ENCODE measurements around the gene IRF4.

Gene IRF4

GRCh38 chr6:362924-363249 is 28.7 kb upstream of the IRF4 start:
- H3K36me3 ChIP-seq: no peaks in the 10 kb centered on the region
- H3K27ac ChIP-seq: no peak overlapping the region
- DNase-seq: no peak
- peaks cover 7% of the 10 kb centered on the region for H3K9me3 ChIP-seq (ENCODE audit: severe bottlenecking)
- TF ChIP-seq, protein P1, sequence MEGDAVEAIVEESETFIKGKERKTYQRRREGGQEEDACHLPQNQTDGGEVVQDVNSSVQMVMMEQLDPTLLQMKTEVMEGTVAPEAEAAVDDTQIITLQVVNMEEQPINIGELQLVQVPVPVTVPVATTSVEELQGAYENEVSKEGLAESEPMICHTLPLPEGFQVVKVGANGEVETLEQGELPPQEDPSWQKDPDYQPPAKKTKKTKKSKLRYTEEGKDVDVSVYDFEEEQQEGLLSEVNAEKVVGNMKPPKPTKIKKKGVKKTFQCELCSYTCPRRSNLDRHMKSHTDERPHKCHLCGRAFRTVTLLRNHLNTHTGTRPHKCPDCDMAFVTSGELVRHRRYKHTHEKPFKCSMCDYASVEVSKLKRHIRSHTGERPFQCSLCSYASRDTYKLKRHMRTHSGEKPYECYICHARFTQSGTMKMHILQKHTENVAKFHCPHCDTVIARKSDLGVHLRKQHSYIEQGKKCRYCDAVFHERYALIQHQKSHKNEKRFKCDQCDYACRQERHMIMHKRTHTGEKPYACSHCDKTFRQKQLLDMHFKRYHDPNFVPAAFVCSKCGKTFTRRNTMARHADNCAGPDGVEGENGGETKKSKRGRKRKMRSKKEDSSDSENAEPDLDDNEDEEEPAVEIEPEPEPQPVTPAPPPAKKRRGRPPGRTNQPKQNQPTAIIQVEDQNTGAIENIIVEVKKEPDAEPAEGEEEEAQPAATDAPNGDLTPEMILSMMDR (IDR thresholded peaks at IDR 0.05; ENCODE audit: low read depth, low read length): no peak
- no peak overlapping the region for H3K4me3 ChIP-seq (ENCODE audit: low read depth, low read length)
- peaks cover 69% of the 10 kb centered on the region for H3K27me3 ChIP-seq (ENCODE audit: insufficient read depth, low read depth, severe bottlenecking)

GRCh38 chr6:363291-363690 is 28.3 kb upstream of the IRF4 start:
- peaks cover 7% of the 10 kb centered on the region for H3K9me3 ChIP-seq (ENCODE audit: severe bottlenecking)
- H3K27me3 ChIP-seq (ENCODE audit: insufficient read depth, low read depth, severe bottlenecking): peaks cover 69% of the 10 kb centered on the region
- H3K4me3 ChIP-seq (ENCODE audit: low read depth, low read length): no peak overlapping the region
- no peaks in the 10 kb centered on the region for H3K36me3 ChIP-seq
- TF ChIP-seq, protein P1 (IDR thresholded peaks at IDR 0.05; ENCODE audit: low read depth, low read length): no peak
- no peak overlapping the region for H3K27ac ChIP-seq
- no peak for DNase-seq

DNA sequence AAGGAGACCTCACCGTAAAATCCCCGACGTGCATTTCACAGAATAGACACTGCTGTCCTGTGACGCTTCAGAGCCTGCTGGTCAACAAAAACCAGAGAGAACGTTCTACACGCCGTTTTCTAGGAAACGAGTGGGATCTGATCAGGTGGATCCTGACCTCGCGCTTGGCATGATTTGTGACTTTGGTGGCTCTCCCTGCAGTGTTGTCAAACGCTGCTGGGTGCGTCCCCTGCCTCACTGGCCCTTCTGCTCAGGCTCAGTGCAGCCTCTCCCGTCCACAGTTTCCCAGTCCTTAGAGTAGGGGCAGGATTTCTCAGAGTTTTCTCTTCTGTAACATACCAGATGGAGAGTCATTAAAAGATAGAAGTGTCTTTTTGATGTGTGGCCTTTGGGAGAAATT is 27.6 kb upstream of the IRF4 start:
- Histone ChIP-seq H3K27ac (no peak overlapping the region), H3K9me3 (ENCODE audit: severe bottlenecking) (peaks cover 7% of the 10 kb centered on the region), H3K4me3 (ENCODE audit: low read depth, low read length) (no peak overlapping the region), H3K27me3 (ENCODE audit: insufficient read depth, low read depth, severe bottlenecking) (peaks cover 72% of the 10 kb centered on the region), H3K36me3 (no peaks in the 10 kb centered on the region)
- TF ChIP-seq, protein P1 (IDR thresholded peaks at IDR 0.05; ENCODE audit: low read depth, low read length): no peak
- no peak for DNase-seq

- Histone ChIP-seq H3K4me3 (ENCODE audit: low read depth, low read length) (no peak overlapping the region), H3K27ac (no peak overlapping the region)
Observed at GRCh38 chr6:364609-365540, 26.7 kb upstream of the IRF4 start.

GRCh38 chr6:365835-366234 is 25.7 kb upstream of the IRF4 start:
- Histone ChIP-seq H3K9me3 (ENCODE audit: severe bottlenecking) (peaks cover 7% of the 10 kb centered on the region), H3K27me3 (ENCODE audit: insufficient read depth, low read depth, severe bottlenecking) (peaks cover 81% of the 10 kb centered on the region)

More at GRCh38 chr6:364609-365540, 26.7 kb upstream of the IRF4 start:
- no peaks in the 10 kb centered on the region for H3K36me3 ChIP-seq
- DNase-seq: no peak
- peaks cover 7% of the 10 kb centered on the region for H3K9me3 ChIP-seq (ENCODE audit: severe bottlenecking)
- peaks cover 80% of the 10 kb centered on the region for H3K27me3 ChIP-seq (ENCODE audit: insufficient read depth, low read depth, severe bottlenecking)
- TF ChIP-seq, protein P1 (IDR thresholded peaks at IDR 0.05; ENCODE audit: low read depth, low read length): no peak

More at GRCh38 chr6:365835-366234, 25.7 kb upstream of the IRF4 start:
- TF ChIP-seq, protein P1 (IDR thresholded peaks at IDR 0.05; ENCODE audit: low read depth, low read length): no peak
- no peak overlapping the region for H3K4me3 ChIP-seq (ENCODE audit: low read depth, low read length)
- DNase-seq: no peak
- no peak overlapping the region for H3K27ac ChIP-seq
- no peaks in the 10 kb centered on the region for H3K36me3 ChIP-seq

All from WERI-Rb-1 (cell line).